Activated T-cell treated with anti-CD3 and anti-CD28 coated beads, Interleukin-2, amount 50 U/mL, for 4 hours (primary cell): ENCODE results near the gene SH3RF1. TPM values are rescaled to one million over a fixed set of nuclear protein-coding genes. Genes with fewer than 3 reads are reported as not detected.

ENCODE experiments used
- ATAC-seq, 2 donors: fragments of 200-7000 bp; cut with Tn5 transposase; one replicate each; pipeline ENCODE4 v1.10.0; 2021
- DNase-seq: peaks from one replicate; pipeline ENCODE4 v3.0.0-alpha.2; 2020
- H3K27me3 Mint-ChIP-seq: one replicate; pipeline ENCODE4 v1.8.0; 2021; ENCODE audit warnings: low read depth, mixed read lengths
- H3K36me3 Mint-ChIP-seq: one replicate; pipeline ENCODE4 v1.8.0; 2022; ENCODE audit warnings: mixed read lengths; ENCODE audit not compliant: insufficient read depth
- H3K4me1 Mint-ChIP-seq: one replicate; pipeline ENCODE4 v1.8.0; 2021; ENCODE audit warnings: low read depth, mixed read lengths
- H3K4me3 Mint-ChIP-seq: one replicate; pipeline ENCODE4 v1.8.0; 2021; ENCODE audit warnings: mild to moderate bottlenecking, moderate library complexity, mixed read lengths
- H3K9me3 Mint-ChIP-seq: one replicate; pipeline ENCODE4 v1.8.0; 2021; ENCODE audit warnings: mixed read lengths
- total RNA-seq, 3 donors: library from RNA; stranded (reverse); gene quantifications; one replicate each; pipeline ENCODE4 v1.2.1, GENCODE V29; 2021

Gene SH3RF1
- total RNA-seq, 3 donors from 2014 or later: 0.43 to 1.2 (median 0.56) TPM

GRCh38 chr4:169064296-169064695 is 206.5 kb downstream of the SH3RF1 start:
- Mint-ChIP-seq H3K9me3 (no peaks in the 10 kb centered on the region), H3K4me1 (peaks cover 2% of the 10 kb centered on the region), H3K4me3 (no peak overlapping the region), H3K36me3 (no peaks in the 10 kb centered on the region), H3K27me3 (no peaks in the 10 kb centered on the region)
- DNase-seq (no peak), ATAC-seq (no peak)

GRCh38 chr4:169063441-169063840 is 207.3 kb downstream of the SH3RF1 start:
- peaks cover 2% of the 10 kb centered on the region for H3K4me1 Mint-ChIP-seq

GRCh38 chr4:169062897-169063244 is 207.9 kb downstream of the SH3RF1 start:
- no peak for ATAC-seq

More at GRCh38 chr4:169063441-169063840, 207.3 kb downstream of the SH3RF1 start:
- DNase-seq (no peak), ATAC-seq (no peak)
- H3K36me3 Mint-ChIP-seq: no peaks in the 10 kb centered on the region
- no peak overlapping the region for H3K4me3 Mint-ChIP-seq
- no peaks in the 10 kb centered on the region for H3K9me3 Mint-ChIP-seq
- H3K27me3 Mint-ChIP-seq: no peaks in the 10 kb centered on the region

GRCh38 chr4:169061386-169061785 is 209.4 kb downstream of the SH3RF1 start:
- DNase-seq (no peak), ATAC-seq (no peak)
- Mint-ChIP-seq H3K36me3 (no peaks in the 10 kb centered on the region), H3K4me1 (no peaks in the 10 kb centered on the region), H3K9me3 (no peaks in the 10 kb centered on the region), H3K4me3 (no peak overlapping the region), H3K27me3 (no peaks in the 10 kb centered on the region)

More at GRCh38 chr4:169062897-169063244, 207.9 kb downstream of the SH3RF1 start:
- H3K9me3 Mint-ChIP-seq: no peaks in the 10 kb centered on the region
- no peaks in the 10 kb centered on the region for H3K4me1 Mint-ChIP-seq
- no peaks in the 10 kb centered on the region for H3K36me3 Mint-ChIP-seq
- no peaks in the 10 kb centered on the region for H3K27me3 Mint-ChIP-seq
- DNase-seq: no peak
- no peak overlapping the region for H3K4me3 Mint-ChIP-seq

GRCh38 chr4:169060391-169061091 is 210.2 kb downstream of the SH3RF1 start:
- no peak for ATAC-seq
- DNase-seq: no peak
- no peaks in the 10 kb centered on the region for H3K4me1 Mint-ChIP-seq
- H3K36me3 Mint-ChIP-seq: no peaks in the 10 kb centered on the region
- H3K27me3 Mint-ChIP-seq: no peaks in the 10 kb centered on the region
- no peaks in the 10 kb centered on the region for H3K9me3 Mint-ChIP-seq
- H3K4me3 Mint-ChIP-seq: no peak overlapping the region

- ATAC-seq (no peak), DNase-seq (no peak)
- no peaks in the 10 kb centered on the region for H3K27me3 Mint-ChIP-seq
- no peaks in the 10 kb centered on the region for H3K36me3 Mint-ChIP-seq
- H3K9me3 Mint-ChIP-seq: no peaks in the 10 kb centered on the region
- H3K4me3 Mint-ChIP-seq: no peak overlapping the region
- no peaks in the 10 kb centered on the region for H3K4me1 Mint-ChIP-seq
Measured at GRCh38 chr4:169059306-169060211, 211.2 kb downstream of the SH3RF1 start.

GRCh38 chr4:169058312-169058711 is 212.4 kb downstream of the SH3RF1 start:
- Mint-ChIP-seq H3K27me3 (no peaks in the 10 kb centered on the region), H3K9me3 (no peaks in the 10 kb centered on the region), H3K36me3 (no peaks in the 10 kb centered on the region), H3K4me1 (no peaks in the 10 kb centered on the region), H3K4me3 (no peak overlapping the region)
- ATAC-seq: no peak
- DNase-seq: no peak

GRCh38 chr4:169054879-169055278 is 215.9 kb downstream of the SH3RF1 start:
- Mint-ChIP-seq H3K9me3 (no peaks in the 10 kb centered on the region), H3K4me1 (no peaks in the 10 kb centered on the region), H3K36me3 (no peaks in the 10 kb centered on the region), H3K4me3 (no peak overlapping the region), H3K27me3 (no peaks in the 10 kb centered on the region)
- ATAC-seq (no peak), DNase-seq (no peak)

GRCh38 chr4:169052594-169052945 is 218.2 kb downstream of the SH3RF1 start:
- Mint-ChIP-seq H3K27me3 (no peaks in the 10 kb centered on the region), H3K9me3 (no peaks in the 10 kb centered on the region), H3K36me3 (no peaks in the 10 kb centered on the region), H3K4me3 (no peak overlapping the region), H3K4me1 (no peaks in the 10 kb centered on the region)
- DNase-seq (no peak), ATAC-seq (no peak)

- ATAC-seq: no peak
- H3K36me3 Mint-ChIP-seq: no peaks in the 10 kb centered on the region
- no peaks in the 10 kb centered on the region for H3K4me1 Mint-ChIP-seq
- no peak for DNase-seq
- H3K27me3 Mint-ChIP-seq: no peaks in the 10 kb centered on the region
- no peaks in the 10 kb centered on the region for H3K9me3 Mint-ChIP-seq
- H3K4me3 Mint-ChIP-seq: no peak overlapping the region
Measured at GRCh38 chr4:169051761-169052593, 218.8 kb downstream of the SH3RF1 start.

- H3K4me1 Mint-ChIP-seq: no peaks in the 10 kb centered on the region
- H3K9me3 Mint-ChIP-seq: no peaks in the 10 kb centered on the region
- no peaks in the 10 kb centered on the region for H3K27me3 Mint-ChIP-seq
- H3K36me3 Mint-ChIP-seq: no peaks in the 10 kb centered on the region
- no peak overlapping the region for H3K4me3 Mint-ChIP-seq
- no peak for ATAC-seq
- DNase-seq: no peak
Measured at GRCh38 chr4:169050881-169051760, 219.6 kb downstream of the SH3RF1 start.

- H3K9me3 Mint-ChIP-seq: no peaks in the 10 kb centered on the region
- no peak for ATAC-seq
- H3K4me3 Mint-ChIP-seq: no peak overlapping the region
Measured at GRCh38 chr4:169050284-169050683, 220.5 kb downstream of the SH3RF1 start.

GRCh38 chr4:169048868-169049414 is 221.8 kb downstream of the SH3RF1 start:
- no peaks in the 10 kb centered on the region for H3K36me3 Mint-ChIP-seq
- no peaks in the 10 kb centered on the region for H3K27me3 Mint-ChIP-seq
- ATAC-seq (no peak), DNase-seq (no peak)
- H3K9me3 Mint-ChIP-seq: no peaks in the 10 kb centered on the region
- H3K4me3 Mint-ChIP-seq: no peak overlapping the region
- H3K4me1 Mint-ChIP-seq: no peaks in the 10 kb centered on the region

More at GRCh38 chr4:169050284-169050683, 220.5 kb downstream of the SH3RF1 start:
- Mint-ChIP-seq H3K36me3 (no peaks in the 10 kb centered on the region), H3K27me3 (no peaks in the 10 kb centered on the region), H3K4me1 (no peaks in the 10 kb centered on the region)
- no peak for DNase-seq
